Kidney (tissue), 14 donors: ENCODE measurements around the gene SCN1A. TPM values are rescaled to one million over a fixed set of nuclear protein-coding genes. Genes with fewer than 3 reads are reported as not detected.
A peak's percentile ranks its signal among the peaks of the same experiment; 100 is the strongest.

Experiments
- DNase-seq, 5 donors: peaks; one replicate each; pipeline ENCODE4 v3.0.0-alpha.2; 2013 to 2020
- FAIRE-seq: peaks from 2 replicates; lab custom pipeline; 2012; peaks lifted over from hg19 to GRCh38; lab: Jason Lieb, UNC
- H3K27ac ChIP-seq, 2 donors: one replicate each; pipeline ENCODE4 v1.7.0; 2013; ENCODE audit warnings: low read depth in 2 of 2, low read length in 2 of 2, inconsistent platforms in 1 of 2
- H3K27me3 ChIP-seq: one replicate; pipeline ENCODE4 v1.7.1; 2013; ENCODE audit warnings: low read length, inconsistent platforms; ENCODE audit not compliant: control insufficient read depth, insufficient read depth
- H3K36me3 ChIP-seq, 3 donors: one replicate each; pipeline versions ENCODE4 v1.7.0 to v1.7.1; 2013; ENCODE audit warnings: low read length in 3 of 3, control low read depth in 1 of 3, inconsistent platforms in 1 of 3; ENCODE audit not compliant: insufficient read depth in 3 of 3, control insufficient read depth in 2 of 3
- H3K4me1 ChIP-seq, 3 donors: one replicate each; pipeline versions ENCODE4 v1.7.0 to v1.7.1; 2013; ENCODE audit warnings: low read length in 3 of 3, inconsistent platforms in 1 of 3, low read depth in 1 of 3; ENCODE audit not compliant: control insufficient read depth in 2 of 3, insufficient read depth in 2 of 3
- H3K4me3 ChIP-seq, 3 donors: one replicate each; pipeline versions ENCODE4 v1.7.0 to v1.8.1; 2013; ENCODE audit warnings: low read length in 3 of 3, control low read depth in 1 of 3, inconsistent platforms in 1 of 3
- H3K9ac ChIP-seq, 3 donors: one replicate each; pipeline versions ENCODE4 v1.7.0 to v1.7.1; 2013; ENCODE audit warnings: low read length in 3 of 3, control low read depth in 1 of 3, inconsistent platforms in 1 of 3
- H3K9me3 ChIP-seq, 3 donors: one replicate each; pipeline versions ENCODE4 v1.7.0 to v1.7.1; 2013; ENCODE audit warnings: low read length in 3 of 3, control low read depth in 1 of 3, inconsistent platforms in 1 of 3; ENCODE audit not compliant: control insufficient read depth in 2 of 3, insufficient read depth in 1 of 3
- CTCF ChIP-seq: IDR thresholded peaks from 3 replicates; pipeline ENCODE4 v1.5.1; 2012; ENCODE audit warnings: mild to moderate bottlenecking, moderate library complexity, borderline replicate concordance; ENCODE audit not compliant: insufficient read depth; ENCODE audit errors: extremely low read depth
- intact Hi-C: fragments of 100-400 bp; cut with DNase I; formaldehyde crosslinking; loops from one replicate; pipeline ENCODE4 v1.11.1; 2022
- polyA plus RNA-seq: library from polyadenylated mRNA; stranded (reverse); fragments of 350-450 nt; fragmentation: Illumina TruSeq; extraction: RNeasy Lipid Tissue Mini Kit (QIAGEN cat#74804); gene quantifications from one replicate; pipeline ENCODE4 v1.2.3, GENCODE V29; 2014; ENCODE audit warnings: low read depth, low replicate concordance; ENCODE audit not compliant: insufficient read depth
- total RNA-seq: library from RNA; stranded (reverse); fragmentation: NEBNext Ultra II Directional; extraction: Animal tissue kit (Norgen Biotek cat#: 25700); gene quantifications from one replicate; pipeline ENCODE4 v1.2.1, GENCODE V29; 2021
- donor health status: control.
- donor health status: control.
- donor health status: control.
- donor health status: control.
- donor health status: control.
- donor health status: DM: yes; HTN: yes; CAD: no.
- donor health status: Normal renal cell carcinoma (clear cell type).

SCN1A gene
- total and polyA plus RNA-seq, 2 donors from 2014 or later: not detected

DNA sequence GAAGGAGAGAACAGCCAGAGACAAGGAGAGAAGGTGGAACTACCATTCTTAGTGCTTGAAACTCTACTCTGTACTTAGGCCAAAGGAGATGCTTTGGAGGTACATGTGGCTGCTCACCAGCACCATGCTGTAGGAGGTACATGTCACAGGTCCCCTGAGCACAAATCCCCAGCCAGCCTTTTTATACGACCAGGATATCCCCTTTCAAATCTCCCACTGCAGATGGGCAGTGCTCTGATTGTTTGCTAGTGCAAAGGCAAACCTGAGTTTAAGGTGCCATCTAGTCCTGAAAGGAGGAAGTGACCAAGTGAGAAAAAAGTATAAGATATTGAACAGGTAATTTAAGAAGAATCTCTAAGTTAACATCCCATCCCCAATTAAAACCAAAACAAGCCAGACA, 157.2 kb downstream of the SCN1A start:
- no peaks in the 10 kb centered on the region for H3K9me3 ChIP-seq
- H3K27ac ChIP-seq: no peak overlapping the region
- H3K27me3 ChIP-seq: no peaks in the 10 kb centered on the region
- no peaks in the 10 kb centered on the region for H3K4me1 ChIP-seq
- FAIRE-seq (no peak), DNase-seq (peak in 2 of 5 donors; percentile 18 to 19)
- no peak overlapping the region for H3K4me3 ChIP-seq
- intact Hi-C loops: no loop called here
- no peaks in the 10 kb centered on the region for H3K36me3 ChIP-seq
- H3K9ac ChIP-seq: no peak overlapping the region
- peak; percentile 33 for TF ChIP-seq CTCF

GRCh38 chr2:165969227-165969626, 158.6 kb downstream of the SCN1A start:
- Histone ChIP-seq H3K4me1 (no peaks in the 10 kb centered on the region), H3K9me3 (no peaks in the 10 kb centered on the region), H3K27ac (no peak overlapping the region), H3K36me3 (no peaks in the 10 kb centered on the region), H3K4me3 (no peak overlapping the region), H3K9ac (no peak overlapping the region), H3K27me3 (no peaks in the 10 kb centered on the region)
- FAIRE-seq (no peak), DNase-seq (no peak)
- no peak for TF ChIP-seq CTCF
- intact Hi-C loops: no loop called here

GRCh38 chr2:165967746-165968145, 160.1 kb downstream of the SCN1A start:
- no peaks in the 10 kb centered on the region for H3K4me1 ChIP-seq
- H3K9ac ChIP-seq: no peak overlapping the region
- H3K27me3 ChIP-seq: no peaks in the 10 kb centered on the region
- H3K36me3 ChIP-seq: no peaks in the 10 kb centered on the region
- FAIRE-seq (no peak), DNase-seq (no peak)
- H3K9me3 ChIP-seq: no peaks in the 10 kb centered on the region
- H3K4me3 ChIP-seq: no peak overlapping the region
- TF ChIP-seq CTCF: no peak
- intact Hi-C loops: no loop called here
- H3K27ac ChIP-seq: no peak overlapping the region

DNA sequence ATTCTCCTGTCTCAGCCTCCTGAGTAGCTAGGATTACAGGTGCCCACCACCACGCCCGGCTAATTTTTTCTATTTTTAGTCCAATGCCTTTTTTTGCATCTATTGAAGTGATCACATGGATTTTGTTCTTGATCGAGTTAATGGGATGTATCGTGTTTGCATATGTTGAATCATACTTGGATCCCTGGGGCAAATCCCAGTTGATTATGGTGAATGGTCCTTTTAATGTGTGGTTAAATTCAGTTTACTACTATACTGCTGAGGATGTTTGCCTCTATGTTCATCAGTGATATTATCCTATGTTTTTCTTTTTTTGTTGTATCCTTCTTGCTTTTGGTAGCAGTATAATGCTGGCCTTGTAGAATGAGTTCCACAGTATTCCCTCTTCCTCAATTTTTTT, 166.0 kb downstream of the SCN1A start:
- Histone ChIP-seq H3K27me3 (no peaks in the 10 kb centered on the region), H3K4me3 (no peak overlapping the region), H3K4me1 (no peaks in the 10 kb centered on the region), H3K27ac (no peak overlapping the region), H3K9me3 (no peaks in the 10 kb centered on the region), H3K36me3 (no peaks in the 10 kb centered on the region), H3K9ac (no peak overlapping the region)
- DNase-seq (no peak), FAIRE-seq (no peak)
- intact Hi-C loops: no loop called here
- no peak for TF ChIP-seq CTCF
